Thyroid gland (tissue), 4 donors: ENCODE measurements around the gene MND1.

Experiments used
- POLR2A ChIP-seq, 2 donors: fragments of 450-650 bp; IDR thresholded peaks; one replicate each; pipeline ENCODE4 v1.6.1; 2017; ENCODE audit warnings: antibody characterized with exemption in 2 of 2, mild to moderate bottlenecking in 2 of 2, moderate library complexity in 1 of 2
- TF ChIP-seq, protein P1 (sequence below), 6 experiments: fragments of 200-600 bp in 3 of 6; fragments of 450-650 bp in 3 of 6; sonication (generic) in 3 of 6; IDR thresholded peaks; one replicate each; pipeline ENCODE4 v1.5.1; 2016 to 2019; ENCODE audit warnings: antibody characterized with exemption in 6 of 6, mild to moderate bottlenecking in 2 of 6, inconsistent platforms in 1 of 6, moderate library complexity in 1 of 6

DNA sequence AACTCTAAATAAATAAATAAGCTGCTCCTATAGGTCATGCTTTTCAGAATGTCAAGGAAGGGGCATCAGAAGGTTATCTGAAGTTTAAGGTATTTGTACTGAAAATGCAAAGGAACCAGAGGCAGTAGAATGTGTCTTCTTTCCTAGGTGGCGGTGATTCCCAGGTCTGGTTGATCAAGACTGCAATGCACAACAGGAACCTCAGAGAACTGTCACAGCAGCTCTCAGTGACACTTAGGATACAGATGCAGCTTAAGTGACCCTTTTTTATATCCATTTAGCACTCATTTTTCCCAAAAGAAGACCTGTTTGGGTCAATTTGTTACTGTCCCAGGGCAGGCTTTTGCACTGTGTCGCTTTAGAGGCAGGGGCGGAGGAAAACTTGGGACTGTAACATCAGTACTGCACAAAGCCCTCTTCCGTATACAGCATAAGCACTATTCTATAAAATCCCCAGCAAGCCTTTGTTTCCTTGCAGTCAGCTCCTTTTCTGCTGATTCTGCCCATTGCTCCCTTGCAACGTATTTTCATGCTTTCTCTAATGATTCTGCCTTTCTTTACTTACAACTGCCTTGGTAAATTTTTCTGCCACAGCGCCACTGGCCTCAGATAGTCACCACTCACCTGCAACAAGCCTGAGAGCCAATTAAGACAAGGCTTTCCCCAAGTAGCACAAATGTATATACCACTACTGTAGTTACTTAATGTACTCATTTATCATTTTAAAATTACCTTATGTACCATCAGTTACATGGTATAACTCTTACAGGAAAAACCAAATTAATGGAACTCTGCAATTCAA, 1.5 kb upstream of the MND1 start:
- TF ChIP-seq, protein P1, sequence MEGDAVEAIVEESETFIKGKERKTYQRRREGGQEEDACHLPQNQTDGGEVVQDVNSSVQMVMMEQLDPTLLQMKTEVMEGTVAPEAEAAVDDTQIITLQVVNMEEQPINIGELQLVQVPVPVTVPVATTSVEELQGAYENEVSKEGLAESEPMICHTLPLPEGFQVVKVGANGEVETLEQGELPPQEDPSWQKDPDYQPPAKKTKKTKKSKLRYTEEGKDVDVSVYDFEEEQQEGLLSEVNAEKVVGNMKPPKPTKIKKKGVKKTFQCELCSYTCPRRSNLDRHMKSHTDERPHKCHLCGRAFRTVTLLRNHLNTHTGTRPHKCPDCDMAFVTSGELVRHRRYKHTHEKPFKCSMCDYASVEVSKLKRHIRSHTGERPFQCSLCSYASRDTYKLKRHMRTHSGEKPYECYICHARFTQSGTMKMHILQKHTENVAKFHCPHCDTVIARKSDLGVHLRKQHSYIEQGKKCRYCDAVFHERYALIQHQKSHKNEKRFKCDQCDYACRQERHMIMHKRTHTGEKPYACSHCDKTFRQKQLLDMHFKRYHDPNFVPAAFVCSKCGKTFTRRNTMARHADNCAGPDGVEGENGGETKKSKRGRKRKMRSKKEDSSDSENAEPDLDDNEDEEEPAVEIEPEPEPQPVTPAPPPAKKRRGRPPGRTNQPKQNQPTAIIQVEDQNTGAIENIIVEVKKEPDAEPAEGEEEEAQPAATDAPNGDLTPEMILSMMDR (IDR thresholded peaks at IDR 0.05) = no peak
- TF ChIP-seq POLR2A (IDR thresholded peaks at IDR 0.05) = no peak
